WTC11 (cell line): ENCODE results near the gene RYR2.

ENCODE experiments used
- ARID4B ChIP-seq: sonication (generic); formaldehyde crosslinking; IDR thresholded peaks from 2 replicates; pipeline ENCODE4 v1.8.0; 2023; ENCODE audit warnings: missing genetic modification reagents, mild to moderate bottlenecking, borderline replicate concordance
- CTCF ChIP-seq: fragments of 200-600 bp; IDR thresholded peaks from 2 replicates; pipeline ENCODE4 v1.8.0; 2022; ENCODE audit warnings: antibody characterized with exemption
- E2F4 ChIP-seq: sonication (generic); formaldehyde crosslinking; IDR thresholded peaks from 2 replicates; pipeline ENCODE4 v1.8.1; 2022; ENCODE audit warnings: low read depth, mild to moderate bottlenecking, moderate library complexity, missing genetic modification reagents, borderline replicate concordance
- MXD4 ChIP-seq: fragments of 250-450 bp; sonication (Bioruptor Pico); IDR thresholded peaks from 2 replicates; pipeline ENCODE4 v1.8.0; 2021; ENCODE audit warnings: mild to moderate bottlenecking, moderate library complexity, borderline replicate concordance
- RELA ChIP-seq: sonication (generic); formaldehyde crosslinking; IDR thresholded peaks from 2 replicates; pipeline ENCODE4 v1.8.1; 2022; ENCODE audit warnings: missing genetic modification reagents, mild to moderate bottlenecking, borderline replicate concordance
- USF2 ChIP-seq: sonication (generic); formaldehyde crosslinking; IDR thresholded peaks from 2 replicates; pipeline ENCODE4 v1.8.1; 2023; ENCODE audit warnings: mild to moderate bottlenecking, missing genetic modification reagents, moderate library complexity

- no peak for TF ChIP-seq CTCF
- TF ChIP-seq RELA (CRISPR knock-in tag), result no peak
- no peak for TF ChIP-seq ARID4B (CRISPR knock-in tag)
- no peak for TF ChIP-seq USF2
- TF ChIP-seq MXD4 (CRISPR knock-in tag), result no peak
- no peak for TF ChIP-seq E2F4
Measured at GRCh38 chr1:237005674-237006073, 36.3 kb upstream of the RYR2 start.
